Measurements from ENCODE around the gene CDC42EP1.
"Not testable (repeated sequence)": the region's sequence is repeated elsewhere in the genome, so short reads cannot be mapped to it uniquely, and the experiment has no call there.

CDC42EP1 gene

DNA sequence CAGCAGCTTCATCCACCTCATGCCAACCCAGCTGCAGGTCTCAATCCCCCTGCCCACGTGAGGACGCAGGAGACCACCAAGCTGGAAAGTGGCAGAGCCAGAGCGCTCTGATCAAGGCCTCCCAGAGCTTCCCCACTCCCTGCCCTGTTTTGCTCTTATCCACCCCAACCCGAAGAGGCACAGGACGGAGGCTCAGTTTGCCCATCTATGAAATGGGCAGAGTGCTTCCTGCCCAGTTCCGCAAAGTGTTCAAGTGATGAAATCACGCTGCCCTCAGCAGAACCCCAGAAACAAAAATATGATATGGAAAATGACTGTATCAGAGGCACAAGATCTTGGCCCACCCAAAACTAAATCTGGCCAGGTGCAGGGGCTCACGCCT lies 11.7 kb downstream of the CDC42EP1 start:
- Histone ChIP-seq H3K36me3 (no peaks in the 10 kb centered on the region), H3K9me3 (no peaks in the 10 kb centered on the region), H3K4me1 (peaks cover 34% of the 10 kb centered on the region), H3K4me2 (no peak overlapping the region), H3K27me3 (no peaks in the 10 kb centered on the region), H3K4me3 (no peak overlapping the region), H3K9ac (no peak overlapping the region), H4K20me1 (peaks cover 2% of the 10 kb centered on the region; the same call in 1 of the 2 replicates), H3K27ac (no peak overlapping the region)
- TF ChIP-seq Cebpa-rat (IDR thresholded peaks at IDR 0.05), result no peak

DNA sequence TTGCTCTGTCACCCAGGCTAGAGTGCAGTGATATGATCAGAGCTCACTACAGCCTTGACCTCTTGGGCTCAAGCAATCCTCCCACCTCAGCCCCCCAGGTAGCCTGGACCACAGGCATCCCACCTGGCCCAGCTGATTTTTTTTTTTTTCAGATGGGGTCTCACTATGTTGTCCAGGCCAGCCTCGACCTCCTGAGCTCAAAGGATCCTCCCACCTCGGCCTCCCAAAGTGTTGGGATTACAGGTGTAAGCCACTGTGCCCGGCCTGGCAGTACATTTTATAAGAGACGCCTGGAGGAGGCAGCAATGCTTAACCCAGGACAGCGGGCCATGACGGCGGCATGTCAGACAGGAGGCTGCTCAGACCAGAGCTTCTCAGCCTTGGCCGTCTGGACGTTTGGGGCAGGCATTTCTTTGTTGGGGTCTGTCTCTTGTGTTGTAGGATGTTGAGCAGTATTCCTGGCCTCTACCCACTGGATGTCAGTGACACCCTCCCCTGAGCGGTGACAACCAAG lies 15.3 kb downstream of the CDC42EP1 start:
- no peak for TF ChIP-seq Cebpa-rat (IDR thresholded peaks at IDR 0.05)
- no peak overlapping the region for H3K27ac ChIP-seq
- H3K9ac ChIP-seq, result no peak overlapping the region
- H3K4me1 ChIP-seq, result peaks cover 23% of the 10 kb centered on the region
- no peaks in the 10 kb centered on the region for H4K20me1 ChIP-seq
- H3K4me3 ChIP-seq, result no peak overlapping the region
- no peaks in the 10 kb centered on the region for H3K36me3 ChIP-seq
- H3K4me2 ChIP-seq, result no peak overlapping the region
- no peaks in the 10 kb centered on the region for H3K9me3 ChIP-seq
- no peaks in the 10 kb centered on the region for H3K27me3 ChIP-seq

DNA sequence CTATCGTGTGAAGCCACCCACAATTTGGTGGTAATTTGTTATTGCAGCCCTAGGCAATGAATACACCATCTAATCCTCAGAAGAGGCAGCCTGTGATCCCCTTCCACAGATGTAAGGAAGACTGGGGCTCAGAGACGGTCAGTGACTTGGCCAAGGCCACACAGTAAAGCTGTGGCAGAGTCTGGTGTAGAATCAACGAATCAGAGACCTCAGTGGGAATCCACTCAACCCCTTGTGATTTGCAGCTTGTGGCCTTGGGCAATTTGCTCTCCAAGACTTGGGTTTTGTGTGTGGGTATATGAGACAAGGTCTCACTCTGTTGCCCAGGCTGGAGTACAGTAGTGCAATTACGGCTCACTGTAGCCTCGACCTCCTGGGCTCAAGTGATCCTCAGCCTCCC lies 17.7 kb downstream of the CDC42EP1 start:
- no peak for TF ChIP-seq Cebpa-rat (IDR thresholded peaks at IDR 0.05)
- Histone ChIP-seq H3K4me2 (no peak overlapping the region), H4K20me1 (no peaks in the 10 kb centered on the region), H3K27ac (no peak overlapping the region), H3K27me3 (no peaks in the 10 kb centered on the region), H3K4me3 (no peak overlapping the region), H3K9me3 (no peaks in the 10 kb centered on the region), H3K9ac (no peak overlapping the region), H3K36me3 (no peaks in the 10 kb centered on the region), H3K4me1 (peaks cover 31% of the 10 kb centered on the region)

DNA sequence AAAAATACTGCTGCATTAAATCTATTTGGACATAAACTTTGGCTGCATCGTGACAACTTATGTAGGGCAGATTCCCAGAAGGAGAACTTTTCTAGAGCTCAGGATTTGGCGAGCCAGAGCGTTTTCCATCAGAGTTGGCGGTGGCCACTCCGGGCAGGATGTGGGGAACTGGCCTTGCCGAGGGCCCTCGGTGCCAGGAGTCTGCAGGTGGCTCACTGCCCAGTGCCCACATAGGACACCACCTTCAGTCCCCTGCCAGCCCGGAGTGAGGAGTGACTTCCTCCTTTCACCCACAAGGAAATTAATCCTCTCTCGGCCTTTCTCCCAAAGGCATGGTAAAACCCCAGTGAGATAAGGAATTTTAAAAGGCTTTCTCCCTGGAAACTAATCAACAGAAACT lies 21.2 kb downstream of the CDC42EP1 start:
- H3K4me2 ChIP-seq, result peak overlapping the region; percentile 71
- H3K4me3 ChIP-seq, result no peak overlapping the region
- H3K27ac ChIP-seq, result no peak overlapping the region
- H3K4me1 ChIP-seq, result peaks cover 31% of the 10 kb centered on the region
- H3K36me3 ChIP-seq, result no peaks in the 10 kb centered on the region
- no peaks in the 10 kb centered on the region for H3K9me3 ChIP-seq
- H3K27me3 ChIP-seq, result no peaks in the 10 kb centered on the region
- no peaks in the 10 kb centered on the region for H4K20me1 ChIP-seq
- no peak for TF ChIP-seq Cebpa-rat (IDR thresholded peaks at IDR 0.05)
- H3K9ac ChIP-seq, result no peak overlapping the region

DNA sequence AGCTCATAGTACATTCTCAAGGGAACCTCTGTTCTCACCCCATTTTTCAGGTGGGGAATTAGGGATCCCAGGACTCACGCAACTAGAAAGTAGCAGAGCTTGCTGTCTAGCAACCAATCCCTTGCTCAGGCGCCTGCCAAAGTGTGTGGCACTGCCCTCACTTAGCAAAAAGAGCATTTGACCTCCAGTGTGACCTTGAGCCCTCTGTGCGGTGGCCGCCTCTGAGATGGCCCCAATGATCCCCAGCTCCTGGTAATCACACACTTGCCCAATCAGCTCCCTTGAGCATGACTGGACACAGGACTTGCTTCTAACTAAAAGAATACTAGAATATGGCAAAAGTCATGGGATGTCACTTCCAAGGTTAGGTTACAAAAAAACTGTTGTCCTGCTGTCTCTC lies 22.2 kb downstream of the CDC42EP1 start:
- Histone ChIP-seq H3K9me3 (no peaks in the 10 kb centered on the region), H4K20me1 (no peaks in the 10 kb centered on the region), H3K9ac (no peak overlapping the region), H3K4me1 (peaks cover 31% of the 10 kb centered on the region), H3K4me2 (no peak overlapping the region), H3K36me3 (no peaks in the 10 kb centered on the region), H3K27me3 (no peaks in the 10 kb centered on the region), H3K27ac (no peak overlapping the region), H3K4me3 (no peak overlapping the region)
- no peak for TF ChIP-seq Cebpa-rat (IDR thresholded peaks at IDR 0.05)

DNA sequence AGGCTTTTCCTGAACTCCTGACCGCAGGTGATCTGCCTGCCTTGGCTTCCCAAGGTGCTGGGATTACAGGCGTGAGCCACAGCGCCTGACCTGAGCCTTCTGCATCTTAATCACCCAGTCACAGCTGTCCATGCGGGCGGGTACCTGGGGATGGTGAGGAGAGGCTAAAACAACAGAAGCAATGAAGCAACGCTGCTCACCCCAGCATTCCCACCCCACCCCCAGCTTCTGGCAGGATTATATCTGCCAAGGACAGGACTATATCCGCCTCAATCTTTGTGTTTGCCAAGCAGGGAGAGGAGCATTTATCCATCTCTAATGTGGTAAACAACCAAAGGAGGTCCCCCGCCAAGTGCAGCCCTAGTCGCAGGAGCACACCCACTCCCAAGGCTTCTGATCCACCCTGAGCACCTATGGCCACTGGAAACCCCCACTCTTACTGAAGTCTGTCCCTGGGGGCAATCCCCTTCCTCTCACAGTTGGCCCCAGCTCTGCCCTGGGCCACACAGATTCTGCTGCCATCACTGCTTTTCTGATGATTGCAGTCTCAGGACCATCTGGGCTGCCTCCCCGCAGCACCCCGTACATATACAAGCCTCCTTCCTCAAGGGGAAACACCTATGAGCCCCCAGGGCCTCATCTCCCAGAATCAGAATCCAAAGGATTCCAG lies 28.4 kb downstream of the CDC42EP1 start:
- no peak overlapping the region for H3K4me3 ChIP-seq
- H3K4me2 ChIP-seq, result no peak overlapping the region
- H3K36me3 ChIP-seq, result no peaks in the 10 kb centered on the region
- peaks cover 5% of the 10 kb centered on the region; the same call in 1 of the 2 replicates for H3K4me1 ChIP-seq
- H3K27me3 ChIP-seq, result no peaks in the 10 kb centered on the region
- H3K9ac ChIP-seq, result no peak overlapping the region
- no peaks in the 10 kb centered on the region for H4K20me1 ChIP-seq
- H3K27ac ChIP-seq, result no peak overlapping the region
- no peak for TF ChIP-seq Cebpa-rat (IDR thresholded peaks at IDR 0.05)
- H3K9me3 ChIP-seq, result no peaks in the 10 kb centered on the region

DNA sequence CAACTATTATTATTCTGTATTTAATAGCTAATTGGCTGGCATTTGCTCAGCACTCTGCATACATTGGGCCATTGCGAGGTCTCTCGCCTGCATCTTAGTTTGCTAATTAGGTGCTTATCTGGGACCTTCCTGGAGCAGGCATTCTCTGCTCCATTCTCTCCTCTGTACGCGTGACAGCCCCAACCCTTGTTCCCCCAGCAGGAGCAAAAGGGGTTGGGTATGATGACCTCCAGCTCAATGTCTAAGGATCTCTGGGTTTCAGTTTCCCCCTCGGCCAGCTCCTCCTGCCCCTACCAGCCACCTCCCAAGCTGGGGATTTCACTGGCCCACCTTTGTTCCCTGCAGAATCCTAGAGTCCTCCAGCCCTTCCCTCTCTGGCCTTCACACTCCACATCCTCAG lies 29.4 kb downstream of the CDC42EP1 start:
- Histone ChIP-seq H3K4me1 (peaks cover 5% of the 10 kb centered on the region; the same call in 1 of the 2 replicates), H3K36me3 (no peaks in the 10 kb centered on the region), H3K4me3 (no peak overlapping the region), H3K4me2 (no peak overlapping the region), H3K9ac (no peak overlapping the region), H4K20me1 (no peaks in the 10 kb centered on the region), H3K27me3 (no peaks in the 10 kb centered on the region), H3K27ac (no peak overlapping the region), H3K9me3 (no peaks in the 10 kb centered on the region)
- no peak for TF ChIP-seq Cebpa-rat (IDR thresholded peaks at IDR 0.05)

DNA sequence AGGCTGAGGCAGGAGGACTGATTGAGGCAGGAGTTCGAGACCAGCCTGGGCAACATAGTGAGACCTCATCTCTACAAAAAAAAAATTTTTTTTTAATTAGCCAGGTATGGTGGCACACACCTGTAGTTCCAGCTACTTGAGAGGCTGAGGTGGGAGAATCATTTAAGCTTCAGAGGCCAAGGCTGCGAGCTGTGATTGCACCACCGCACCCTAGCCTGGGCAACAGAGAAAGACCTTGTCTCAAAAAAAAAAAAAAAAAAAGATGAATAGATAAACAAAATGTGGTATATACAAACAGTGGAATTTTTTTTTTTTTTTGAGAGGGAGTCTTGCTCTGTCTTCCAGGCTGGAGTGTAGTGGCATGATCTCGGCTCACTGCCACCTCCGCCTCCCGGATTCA lies 30.8 kb downstream of the CDC42EP1 start:
- H3K4me1 ChIP-seq, result not testable (repeated sequence)

DNA sequence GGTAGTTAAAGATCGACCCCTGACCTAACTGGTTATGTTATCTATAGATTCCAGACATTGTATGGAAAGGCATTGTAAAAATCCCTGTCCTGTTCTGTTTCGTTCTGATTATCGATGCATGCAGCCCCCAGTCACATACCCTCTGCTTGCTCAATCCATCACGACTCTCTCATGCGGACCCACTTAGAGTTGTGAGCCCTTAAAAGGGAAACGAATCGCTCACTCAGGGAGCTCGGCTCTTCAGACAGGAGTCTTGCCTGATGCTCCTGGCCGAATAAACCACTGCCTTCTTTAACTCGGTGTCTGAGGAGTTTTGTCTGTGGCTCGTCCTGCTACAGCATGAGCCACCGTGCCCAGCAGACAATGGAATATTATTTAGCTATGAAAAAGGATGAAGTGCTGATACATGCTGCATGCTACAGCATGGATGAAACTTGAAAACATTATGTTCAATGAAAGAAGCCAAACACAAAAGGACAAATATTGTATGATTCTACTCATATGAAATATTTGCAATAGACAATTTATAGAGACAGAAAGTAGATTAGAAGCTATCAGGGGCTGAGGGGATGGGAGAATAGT lies 31.6 kb downstream of the CDC42EP1 start:
- TF ChIP-seq Cebpa-rat (IDR thresholded peaks at IDR 0.05), result no peak
- Histone ChIP-seq H3K9me3 (no peaks in the 10 kb centered on the region), H3K4me2 (peak overlapping the region; percentile 33), H3K4me1 (peaks cover 5% of the 10 kb centered on the region; the same call in 1 of the 2 replicates), H4K20me1 (no peaks in the 10 kb centered on the region), H3K36me3 (no peaks in the 10 kb centered on the region), H3K4me3 (no peak overlapping the region), H3K9ac (no peak overlapping the region), H3K27ac (no peak overlapping the region), H3K27me3 (no peaks in the 10 kb centered on the region)

More for the DNA sequence above, 30.8 kb downstream of the CDC42EP1 start:
- not testable (repeated sequence) for H3K9ac ChIP-seq, H3K9me3 ChIP-seq, H3K36me3 ChIP-seq, H3K27me3 ChIP-seq, H4K20me1 ChIP-seq, H3K4me3 ChIP-seq, H3K27ac ChIP-seq, H3K4me2 ChIP-seq

DNA sequence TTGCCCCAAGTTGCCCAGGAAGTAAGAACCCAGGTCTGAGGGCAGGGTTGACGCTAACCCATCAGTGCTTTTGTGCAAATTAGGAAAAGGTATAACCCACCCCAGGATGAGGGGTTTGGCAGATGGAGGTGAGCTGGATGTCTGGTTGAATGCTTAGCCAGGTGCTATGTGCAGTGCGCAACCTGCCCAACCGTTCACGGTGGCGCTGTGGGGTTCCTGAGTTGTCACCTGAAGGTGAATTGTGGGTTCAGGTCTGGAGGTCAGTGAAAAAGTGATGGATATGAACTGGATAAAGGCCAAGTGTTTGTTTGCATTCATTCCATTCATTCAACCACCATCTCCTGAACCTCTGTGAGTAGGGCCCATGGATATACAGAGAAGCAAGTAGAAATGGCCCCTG lies 34.0 kb downstream of the CDC42EP1 start:
- H4K20me1 ChIP-seq, result no peaks in the 10 kb centered on the region
- H3K9me3 ChIP-seq, result no peaks in the 10 kb centered on the region
- H3K27ac ChIP-seq, result no peak overlapping the region
- H3K36me3 ChIP-seq, result no peaks in the 10 kb centered on the region
- TF ChIP-seq Cebpa-rat (IDR thresholded peaks at IDR 0.05), result no peak
- H3K27me3 ChIP-seq, result no peaks in the 10 kb centered on the region
- no peak overlapping the region for H3K9ac ChIP-seq
- H3K4me2 ChIP-seq, result no peak overlapping the region
- H3K4me3 ChIP-seq, result no peak overlapping the region
- H3K4me1 ChIP-seq, result peaks cover 3% of the 10 kb centered on the region; the same call in 1 of the 2 replicates

All from BLaER1 (cell line).